IPS-18a (cell line): ENCODE results near the gene ALDH4A1.
"Not testable (repeated sequence)": the region's sequence is repeated elsewhere in the genome, so short reads cannot be mapped to it uniquely, and the experiment has no call there.

ENCODE experiments used
- H3K27ac ChIP-seq: one replicate; pipeline ENCODE4 v1.5.1; 2013; ENCODE audit warnings: low read length
- H3K27me3 ChIP-seq: one replicate; pipeline ENCODE4 v1.6.1; 2013; ENCODE audit warnings: mild to moderate bottlenecking, low read length; ENCODE audit not compliant: control insufficient read depth, insufficient read depth
- H3K36me3 ChIP-seq: one replicate; pipeline ENCODE4 v1.6.1; 2013; ENCODE audit warnings: low read depth, low read length; ENCODE audit not compliant: control insufficient read depth
- H3K4me1 ChIP-seq: one replicate; pipeline ENCODE4 v1.6.1; 2013; ENCODE audit warnings: low read depth, low read length; ENCODE audit not compliant: control insufficient read depth
- H3K4me3 ChIP-seq: one replicate; pipeline ENCODE4 v1.5.1; 2013; ENCODE audit warnings: low read length
- H3K9ac ChIP-seq: one replicate; pipeline ENCODE4 v1.6.1; 2013; ENCODE audit warnings: mild to moderate bottlenecking, low read length, moderate library complexity
- H3K9me3 ChIP-seq: one replicate; pipeline ENCODE4 v1.6.1; 2013; ENCODE audit warnings: low read depth, low read length; ENCODE audit not compliant: control insufficient read depth

ALDH4A1 gene

DNA sequence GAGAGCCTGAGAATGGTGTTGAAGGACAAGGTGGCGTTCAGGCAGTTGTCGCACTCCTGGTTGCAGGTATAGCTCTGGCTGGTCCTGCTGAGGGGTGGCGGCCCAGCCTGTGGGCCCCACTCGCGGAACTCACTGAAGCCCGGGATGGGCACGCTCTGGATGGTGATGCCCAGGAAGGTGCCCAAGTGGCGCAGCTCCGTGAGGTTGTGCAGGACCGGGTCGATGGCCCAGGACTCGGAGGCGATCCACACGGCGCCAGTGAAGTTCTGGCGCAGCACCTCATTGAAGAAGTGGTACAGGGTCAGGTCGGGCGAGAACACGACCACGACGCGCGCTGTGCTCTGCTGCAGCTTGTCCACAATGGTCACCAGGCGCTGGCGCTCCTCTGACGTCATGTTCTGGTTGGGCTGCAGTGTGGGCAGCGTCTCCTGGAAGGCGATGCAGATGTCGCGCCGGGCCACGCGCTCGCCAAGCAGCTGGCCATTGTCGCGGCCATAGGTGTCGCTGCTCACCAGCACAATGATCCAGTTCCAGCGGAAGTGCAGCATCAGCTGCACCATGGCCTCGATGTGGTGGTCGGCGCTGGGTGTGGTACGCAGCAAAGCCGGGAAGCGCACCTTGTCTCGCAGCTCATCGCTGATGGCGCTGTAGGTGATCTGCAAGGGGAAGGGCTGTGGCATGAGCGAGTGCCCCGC, 47.9 kb downstream of the ALDH4A1 start:
- no peak overlapping the region for H3K9ac ChIP-seq
- H3K4me3 ChIP-seq, result no peak overlapping the region
- H3K36me3 ChIP-seq, result no peaks in the 10 kb centered on the region
- peaks cover 3% of the 10 kb centered on the region for H3K27me3 ChIP-seq
- no peaks in the 10 kb centered on the region for H3K9me3 ChIP-seq
- H3K27ac ChIP-seq, result no peak overlapping the region
- H3K4me1 ChIP-seq, result no peaks in the 10 kb centered on the region

DNA sequence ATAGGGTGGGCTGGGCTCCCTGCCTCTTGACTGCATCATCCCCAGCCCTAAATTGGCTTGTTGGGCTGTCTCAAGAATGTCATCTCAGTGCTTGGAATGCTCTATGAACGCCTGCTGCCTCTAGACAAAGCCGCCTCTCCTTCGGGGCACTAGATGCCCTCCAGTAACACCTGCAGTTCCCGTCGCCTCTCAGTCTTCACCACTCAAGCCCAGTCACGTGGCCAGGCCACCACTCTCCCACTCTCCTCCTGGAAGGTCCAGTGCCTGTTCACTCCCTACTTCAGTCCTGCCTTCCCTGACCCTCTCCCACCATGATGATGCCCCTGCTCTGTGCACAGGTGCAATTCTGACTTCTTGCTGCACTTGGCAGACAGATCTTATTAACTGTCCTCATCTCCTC, 49.9 kb downstream of the ALDH4A1 start:
- no peak overlapping the region for H3K9ac ChIP-seq
- no peak overlapping the region for H3K4me3 ChIP-seq
- H3K9me3 ChIP-seq, result no peaks in the 10 kb centered on the region
- no peak overlapping the region for H3K27ac ChIP-seq
- no peaks in the 10 kb centered on the region for H3K36me3 ChIP-seq
- peaks cover 3% of the 10 kb centered on the region for H3K27me3 ChIP-seq
- no peaks in the 10 kb centered on the region for H3K4me1 ChIP-seq

DNA sequence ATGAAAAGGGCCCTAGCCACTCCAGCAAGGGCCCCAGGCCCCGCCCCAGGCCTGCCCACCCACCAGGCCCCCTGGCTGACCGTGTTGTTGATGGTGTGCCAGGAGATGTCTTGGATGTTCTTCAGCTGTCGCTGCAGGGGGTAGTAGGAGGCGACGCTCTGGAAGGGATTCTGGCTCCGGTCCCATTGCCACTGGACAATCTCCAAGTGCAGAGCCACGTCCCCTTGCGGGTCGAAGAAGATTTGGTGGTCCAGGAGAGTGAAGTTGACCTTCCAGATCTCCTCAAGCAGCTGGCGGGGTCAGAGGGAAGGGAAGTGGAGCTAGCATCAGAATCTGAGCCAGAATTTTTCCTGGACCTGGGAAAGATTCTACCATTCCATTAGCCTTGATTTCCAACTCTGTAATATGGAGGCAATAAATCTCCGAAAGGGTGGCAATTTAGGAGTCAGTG, 53.1 kb downstream of the ALDH4A1 start:
- no peak overlapping the region for H3K27ac ChIP-seq

DNA sequence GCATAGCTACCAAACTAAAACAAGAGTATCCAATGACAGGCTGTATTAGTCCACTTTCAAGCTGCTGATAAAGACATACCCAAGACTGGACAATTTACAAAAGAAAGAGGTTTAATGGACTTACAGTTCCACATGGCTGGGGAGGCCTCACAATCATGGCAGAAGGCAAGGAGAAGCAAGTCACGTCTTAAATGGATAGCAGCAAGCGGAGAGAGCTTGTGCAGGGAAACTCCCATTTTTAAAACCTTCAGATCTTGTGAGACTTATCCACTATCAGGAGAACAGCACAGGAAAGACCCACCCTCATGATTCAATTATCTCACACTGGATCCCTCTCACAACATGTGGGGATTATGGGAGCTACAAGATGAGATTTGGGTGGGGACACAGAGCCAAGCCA, 54.6 kb downstream of the ALDH4A1 start:
- not testable (repeated sequence) for H3K4me3 ChIP-seq, H3K4me1 ChIP-seq, H3K27me3 ChIP-seq, H3K27ac ChIP-seq, H3K9ac ChIP-seq, H3K9me3 ChIP-seq, H3K36me3 ChIP-seq

More for the DNA sequence above, 53.1 kb downstream of the ALDH4A1 start:
- peaks cover 3% of the 10 kb centered on the region for H3K27me3 ChIP-seq
- no peaks in the 10 kb centered on the region for H3K9me3 ChIP-seq
- no peak overlapping the region for H3K9ac ChIP-seq
- H3K4me3 ChIP-seq, result no peak overlapping the region
- no peaks in the 10 kb centered on the region for H3K36me3 ChIP-seq
- H3K4me1 ChIP-seq, result no peaks in the 10 kb centered on the region

DNA sequence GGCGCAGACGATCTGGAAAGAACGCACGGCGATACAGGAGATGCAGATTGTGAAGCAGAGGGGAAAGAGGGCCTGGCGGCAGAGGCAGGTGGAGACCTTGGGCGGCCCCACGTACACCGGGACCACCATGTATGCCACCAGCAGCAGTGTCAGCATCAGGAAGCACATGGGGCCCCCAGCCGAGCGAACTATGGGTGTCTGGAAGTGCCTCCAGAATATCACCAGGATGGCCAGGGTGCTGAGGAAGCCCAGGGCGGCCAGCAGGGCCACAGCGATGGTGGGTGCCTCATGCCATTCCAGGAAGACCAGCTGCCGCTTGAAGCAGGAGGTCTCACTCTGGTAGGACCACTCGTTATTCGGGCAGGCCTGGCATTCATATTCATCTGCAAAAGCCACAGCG, 62.2 kb downstream of the ALDH4A1 start:
- no peaks in the 10 kb centered on the region for H3K36me3 ChIP-seq
- no peak overlapping the region for H3K9ac ChIP-seq
- no peaks in the 10 kb centered on the region for H3K9me3 ChIP-seq
- no peak overlapping the region for H3K27ac ChIP-seq
- no peaks in the 10 kb centered on the region for H3K27me3 ChIP-seq
- H3K4me1 ChIP-seq, result no peaks in the 10 kb centered on the region
- no peak overlapping the region for H3K4me3 ChIP-seq

DNA sequence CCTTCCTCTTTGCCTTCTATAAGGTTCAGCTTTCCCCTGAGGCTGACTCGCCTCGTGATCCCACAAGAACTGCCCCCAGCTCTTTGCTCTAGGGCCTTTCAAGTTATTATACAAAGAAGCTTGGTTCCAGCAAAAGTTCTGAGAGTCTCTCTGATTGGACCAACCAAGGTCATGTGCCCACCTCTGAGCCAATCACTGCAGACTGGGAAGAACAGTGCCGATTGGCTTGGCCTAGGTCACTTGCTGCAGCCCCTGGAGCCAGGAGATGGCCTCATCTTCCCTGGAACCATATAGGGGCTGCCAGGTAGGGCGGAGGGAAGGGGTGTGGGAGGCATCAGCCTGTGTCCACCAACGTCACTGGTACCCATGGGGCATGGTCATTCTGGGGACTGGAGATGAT, 65.7 kb downstream of the ALDH4A1 start:
- Histone ChIP-seq H3K9me3 (no peaks in the 10 kb centered on the region), H3K4me1 (no peaks in the 10 kb centered on the region), H3K36me3 (no peaks in the 10 kb centered on the region), H3K27me3 (peaks cover 7% of the 10 kb centered on the region), H3K9ac (no peak overlapping the region), H3K4me3 (no peak overlapping the region), H3K27ac (no peak overlapping the region)

DNA sequence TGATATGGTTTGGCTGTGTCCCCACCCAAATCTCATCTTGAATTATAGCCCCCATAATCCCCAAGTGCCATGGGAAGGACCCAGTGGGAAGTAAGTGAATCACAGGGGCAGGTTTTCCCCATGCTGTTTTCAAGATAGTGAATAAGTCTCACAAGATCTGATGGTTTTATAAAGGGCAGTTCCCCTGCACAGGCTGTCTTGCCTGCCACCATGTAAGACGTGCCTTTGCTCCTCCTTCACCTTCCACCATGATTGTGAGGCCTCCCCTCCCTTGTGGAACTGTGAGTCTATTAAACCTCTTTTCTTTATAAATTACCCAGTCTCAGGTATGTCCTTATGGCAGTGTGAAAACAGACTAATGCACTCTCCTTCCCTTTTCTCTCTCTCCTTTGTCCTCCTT, 70.0 kb downstream of the ALDH4A1 start:
- not testable (repeated sequence) for H3K27me3 ChIP-seq, H3K27ac ChIP-seq, H3K4me1 ChIP-seq, H3K4me3 ChIP-seq, H3K9me3 ChIP-seq, H3K9ac ChIP-seq, H3K36me3 ChIP-seq

DNA sequence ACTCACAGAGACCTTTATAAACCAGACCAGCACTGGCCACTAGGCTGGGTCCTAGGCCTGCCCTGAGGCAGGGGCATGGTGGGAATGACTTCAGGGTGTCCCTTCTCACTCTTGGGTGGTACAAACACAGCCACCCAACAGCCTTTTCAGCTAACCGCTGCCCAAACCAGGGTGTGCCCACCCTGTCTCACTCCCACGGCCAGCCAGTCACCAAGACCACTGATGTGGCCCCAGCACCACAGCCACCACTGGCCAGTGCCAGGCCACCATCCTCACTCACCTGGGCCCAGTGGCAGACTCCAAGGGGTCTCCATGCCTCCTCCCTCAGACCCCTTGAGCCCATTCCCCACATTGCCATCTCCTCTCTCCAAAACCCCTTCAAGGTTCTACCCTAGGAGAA, 70.7 kb downstream of the ALDH4A1 start:
- Histone ChIP-seq H3K27me3 (peaks cover 7% of the 10 kb centered on the region), H3K4me1 (no peaks in the 10 kb centered on the region)

DNA sequence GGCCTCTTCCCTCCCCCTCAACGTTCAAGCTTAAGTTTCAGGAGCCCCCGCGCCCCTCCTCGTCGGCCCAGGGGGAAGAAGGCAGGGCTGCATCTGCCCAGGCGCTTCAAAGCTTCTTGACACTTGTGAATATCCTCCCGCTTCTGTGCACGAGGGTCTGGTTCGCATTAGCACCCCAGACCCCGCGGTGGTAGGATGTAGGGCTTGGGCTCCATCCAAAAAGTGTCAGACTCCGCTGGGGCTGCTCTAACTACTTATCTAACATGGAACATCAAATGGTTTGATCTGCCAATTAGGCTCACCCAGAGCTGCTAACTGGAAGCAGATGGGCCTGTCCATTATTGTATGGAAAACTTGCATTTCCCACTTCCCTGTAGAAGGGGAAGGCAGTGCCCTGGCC, 71.8 kb downstream of the ALDH4A1 start:
- no peaks in the 10 kb centered on the region for H3K9me3 ChIP-seq
- H3K36me3 ChIP-seq, result no peaks in the 10 kb centered on the region
- H3K27me3 ChIP-seq, result peaks cover 7% of the 10 kb centered on the region
- no peaks in the 10 kb centered on the region for H3K4me1 ChIP-seq
- no peak overlapping the region for H3K4me3 ChIP-seq
- H3K9ac ChIP-seq, result no peak overlapping the region
- no peak overlapping the region for H3K27ac ChIP-seq

More for the DNA sequence above, 70.7 kb downstream of the ALDH4A1 start:
- H3K9me3 ChIP-seq, result no peaks in the 10 kb centered on the region
- no peaks in the 10 kb centered on the region for H3K36me3 ChIP-seq
- no peak overlapping the region for H3K4me3 ChIP-seq
- H3K9ac ChIP-seq, result no peak overlapping the region
- H3K27ac ChIP-seq, result no peak overlapping the region

DNA sequence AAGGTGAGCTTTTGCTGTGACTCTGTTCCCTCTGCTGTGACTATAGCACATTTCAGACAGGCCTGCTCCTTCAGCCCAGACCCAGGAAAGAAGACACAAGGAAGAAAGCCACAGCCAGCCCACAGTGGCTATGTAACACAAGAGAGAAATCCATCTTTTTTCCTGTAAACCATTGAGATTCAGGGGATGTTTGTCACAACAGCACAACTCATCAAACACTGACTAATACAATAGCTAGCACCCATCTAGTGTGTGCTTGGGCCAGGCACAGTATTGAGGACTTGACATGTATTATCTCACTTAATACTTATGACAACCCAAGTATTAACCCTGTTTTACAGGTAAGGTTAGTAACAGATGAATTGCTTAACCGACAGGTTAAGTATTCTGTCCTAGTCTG, 72.7 kb downstream of the ALDH4A1 start:
- Histone ChIP-seq H3K4me1 (no peaks in the 10 kb centered on the region), H3K27me3 (peaks cover 7% of the 10 kb centered on the region), H3K9me3 (no peaks in the 10 kb centered on the region), H3K36me3 (no peaks in the 10 kb centered on the region), H3K27ac (no peak overlapping the region), H3K9ac (no peak overlapping the region), H3K4me3 (no peak overlapping the region)

DNA sequence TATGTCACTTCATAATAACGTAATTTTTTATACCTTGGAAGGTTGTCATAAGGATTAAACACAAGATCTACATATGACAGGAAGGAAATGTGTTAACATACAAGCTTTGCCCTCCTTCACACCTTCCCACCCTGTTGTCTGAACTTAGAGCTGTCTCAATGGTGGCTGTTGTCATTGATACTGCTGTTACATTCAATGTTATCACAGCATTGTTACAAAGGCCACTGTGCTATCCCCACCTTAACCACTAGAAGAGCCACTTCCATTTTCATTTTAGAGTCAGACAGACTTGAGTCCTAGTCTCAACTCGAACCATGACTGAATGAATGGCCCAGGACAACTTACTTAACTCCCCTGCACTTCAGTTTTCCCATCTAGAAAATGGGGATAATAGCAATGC, 74.1 kb downstream of the ALDH4A1 start:
- H3K4me1 ChIP-seq, result no peaks in the 10 kb centered on the region
- no peaks in the 10 kb centered on the region for H3K27me3 ChIP-seq
- no peaks in the 10 kb centered on the region for H3K9me3 ChIP-seq
- no peaks in the 10 kb centered on the region for H3K36me3 ChIP-seq
- no peak overlapping the region for H3K4me3 ChIP-seq
- no peak overlapping the region for H3K27ac ChIP-seq
- no peak overlapping the region for H3K9ac ChIP-seq

DNA sequence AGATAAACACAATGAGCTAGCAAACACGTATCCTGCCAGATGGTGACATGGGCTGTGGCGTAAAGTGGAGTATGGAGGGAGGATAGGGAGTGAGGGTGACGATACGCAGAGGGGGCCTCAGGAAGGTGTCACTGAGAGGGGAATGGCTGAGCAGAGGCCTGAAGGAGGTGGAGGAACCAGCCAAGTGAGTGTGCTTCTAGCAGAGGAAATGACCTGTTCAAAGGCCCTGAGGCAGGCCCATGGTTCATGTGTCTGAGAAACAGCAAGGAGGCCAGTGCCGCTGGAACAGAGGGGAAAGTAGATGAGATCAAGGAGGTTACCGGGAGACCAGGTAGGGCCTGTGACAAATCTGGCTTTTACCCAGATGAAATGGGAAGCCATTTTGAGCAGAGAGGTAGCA, 78.9 kb downstream of the ALDH4A1 start:
- H3K9me3 ChIP-seq, result no peaks in the 10 kb centered on the region
- H3K27ac ChIP-seq, result no peak overlapping the region
- no peaks in the 10 kb centered on the region for H3K36me3 ChIP-seq
- peaks cover 19% of the 10 kb centered on the region for H3K27me3 ChIP-seq
- no peaks in the 10 kb centered on the region for H3K4me1 ChIP-seq
- H3K9ac ChIP-seq, result no peak overlapping the region
- H3K4me3 ChIP-seq, result no peak overlapping the region
